Activated CD4-positive, alpha-beta memory T cell treated with anti-CD3 and anti-CD28 coated beads, Interleukin-2, amount 10 ng/mL, durations not matched to agents 7 days and 5 days (primary cell): ENCODE measurements around the gene FOXP2. TPM values are rescaled to one million over a fixed set of nuclear protein-coding genes. Genes with fewer than 3 reads are reported as not detected.
"Not testable (repeated sequence)": the region's sequence is repeated elsewhere in the genome, so short reads cannot be mapped to it uniquely, and the experiment has no call there.

Experiments
- CTCF ChIA-PET: fragments of 350-600 bp; sonication (Branson Sonifier 250); formaldehyde crosslinking; loops from one replicate; lab custom pipeline; 2021; ENCODE audit warnings: antibody characterized with exemption, inconsistent platforms; lab: Charles Lee
- POLR2A ChIA-PET: fragments of 350-600 bp; sonication (Branson Sonifier 250); formaldehyde crosslinking; loops from one replicate; lab custom pipeline; 2021; ENCODE audit warnings: antibody characterized with exemption; lab: Charles Lee
- DNase-seq: peaks from one replicate; pipeline ENCODE4 v3.0.0-alpha.2; 2020
- H3K27ac Mint-ChIP-seq: one replicate; pipeline ENCODE4 v1.8.0; 2021; ENCODE audit warnings: mild to moderate bottlenecking, mixed read lengths
- H3K27me3 Mint-ChIP-seq: one replicate; pipeline ENCODE4 v1.8.0; 2021; ENCODE audit warnings: mixed read lengths
- H3K36me3 Mint-ChIP-seq: one replicate; pipeline ENCODE4 v1.8.0; 2021; ENCODE audit warnings: low read depth, mixed read lengths
- H3K4me1 Mint-ChIP-seq: one replicate; pipeline ENCODE4 v1.8.0; 2021; ENCODE audit warnings: mixed read lengths
- H3K4me3 Mint-ChIP-seq: one replicate; pipeline ENCODE4 v1.8.0; 2021; ENCODE audit warnings: mild to moderate bottlenecking, mixed read lengths
- H3K9me3 Mint-ChIP-seq: one replicate; pipeline ENCODE4 v1.8.0; 2021; ENCODE audit warnings: mixed read lengths
- total RNA-seq, 2 experiments: library from RNA; stranded (reverse); gene quantifications; one replicate each; pipeline ENCODE4 v1.2.3, GENCODE V29; 2021

The FOXP2 gene
- total RNA-seq: not detected

DNA sequence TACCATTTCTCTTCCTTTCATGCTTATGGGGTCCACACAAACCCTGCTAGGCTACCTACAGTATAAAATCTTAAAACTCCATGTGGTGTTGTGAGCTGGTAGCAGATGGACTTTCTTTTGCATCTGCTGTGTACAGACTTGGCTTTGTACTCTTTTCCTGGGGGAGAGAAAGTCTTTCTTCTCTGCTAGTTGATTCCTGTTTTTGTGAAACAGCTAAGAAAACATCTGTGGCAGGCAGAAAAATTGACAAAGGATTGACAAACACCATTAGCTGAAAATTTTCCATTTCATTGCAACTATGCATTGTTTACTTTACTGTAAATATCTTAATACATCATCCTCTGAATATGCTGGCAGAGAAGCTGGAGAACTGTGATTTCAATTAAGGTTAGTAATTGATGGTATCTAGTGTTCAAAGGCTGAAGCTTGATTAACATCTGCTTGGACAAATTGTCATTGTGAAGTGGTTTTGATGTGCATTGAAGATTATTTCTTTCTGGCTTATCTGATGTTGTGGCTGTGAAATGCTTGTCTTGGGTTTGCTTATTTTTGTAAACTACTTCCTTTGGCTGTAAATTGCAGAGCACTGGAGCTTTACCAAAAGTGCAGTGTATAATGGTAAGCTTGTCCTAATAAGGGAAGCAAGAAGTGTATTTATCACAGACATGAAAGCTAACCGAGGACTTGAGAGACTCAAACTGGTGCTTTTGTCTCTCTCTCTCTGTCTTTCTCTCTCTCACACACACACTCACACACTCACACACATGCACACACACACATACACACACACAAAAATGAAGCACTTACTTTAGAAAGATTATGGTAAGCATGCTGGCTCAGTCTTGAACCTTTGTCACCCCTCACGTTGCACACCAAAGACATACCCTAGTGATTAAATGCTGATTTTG is at the start of gene FOXP2:
TSS of gene FOXP2 (plus strand) at position 660 of the 908 bp plus-strand sequence. CDS start 11,697 bp downstream, outside the sequence.
- no peaks in the 10 kb centered on the region for H3K36me3 Mint-ChIP-seq

GRCh38 chr7:114365791-114366190 is 48.8 kb upstream of the FOXP2 start:
- ChIA-PET CTCF (no interaction called here), POLR2A (no interaction called here)
- Mint-ChIP-seq H3K4me3 (no peak overlapping the region), H3K36me3 (no peaks in the 10 kb centered on the region), H3K9me3 (no peaks in the 10 kb centered on the region), H3K27me3 (no peaks in the 10 kb centered on the region), H3K4me1 (no peaks in the 10 kb centered on the region), H3K27ac (no peak overlapping the region)
- DNase-seq: no peak

More for the DNA sequence above, at the start of gene FOXP2:
- DNase-seq: no peak
- H3K9me3 Mint-ChIP-seq: no peaks in the 10 kb centered on the region
- H3K4me1 Mint-ChIP-seq: no peaks in the 10 kb centered on the region
- H3K27ac Mint-ChIP-seq: no peak within 1 kb of the TSS
- ChIA-PET POLR2A (no interaction called here), CTCF (interaction anchor here (1.4 kb wide), 1 partner anchor 15 kb away, joined by 3 read pairs; no protein-coding TSS in a partner anchor)
- no peak within 1 kb of the TSS for H3K4me3 Mint-ChIP-seq
- H3K27me3 Mint-ChIP-seq: peaks cover 6% of the 10 kb centered on the region

GRCh38 chr7:114368492-114368891 is 46.1 kb upstream of the FOXP2 start:
- DNase-seq: no peak
- Mint-ChIP-seq H3K9me3 (no peaks in the 10 kb centered on the region), H3K36me3 (no peaks in the 10 kb centered on the region), H3K4me3 (no peak overlapping the region), H3K27me3 (no peaks in the 10 kb centered on the region), H3K27ac (no peak overlapping the region), H3K4me1 (no peaks in the 10 kb centered on the region)
- CTCF ChIA-PET: no interaction called here
- POLR2A ChIA-PET: no interaction called here

DNA sequence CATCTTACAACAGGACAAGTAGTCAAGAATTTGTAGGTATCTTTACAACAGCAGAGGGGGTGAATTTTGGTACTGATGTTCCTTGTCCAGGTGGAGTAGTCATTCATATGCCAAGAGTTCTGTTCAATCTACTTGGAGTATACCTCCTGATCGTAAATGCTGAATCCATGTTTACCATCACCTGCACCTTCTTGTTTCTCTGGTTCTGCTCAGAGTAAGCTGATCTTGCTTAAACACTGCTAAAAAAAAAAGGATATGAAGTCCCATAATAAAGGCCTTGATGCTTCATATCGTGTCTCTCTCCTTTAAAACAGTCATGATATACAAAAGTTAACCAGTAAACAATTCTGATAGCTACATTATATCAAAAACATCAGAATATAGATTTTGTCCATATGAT is 45.3 kb upstream of the FOXP2 start:
- H3K4me3 Mint-ChIP-seq: no peak overlapping the region

DNA sequence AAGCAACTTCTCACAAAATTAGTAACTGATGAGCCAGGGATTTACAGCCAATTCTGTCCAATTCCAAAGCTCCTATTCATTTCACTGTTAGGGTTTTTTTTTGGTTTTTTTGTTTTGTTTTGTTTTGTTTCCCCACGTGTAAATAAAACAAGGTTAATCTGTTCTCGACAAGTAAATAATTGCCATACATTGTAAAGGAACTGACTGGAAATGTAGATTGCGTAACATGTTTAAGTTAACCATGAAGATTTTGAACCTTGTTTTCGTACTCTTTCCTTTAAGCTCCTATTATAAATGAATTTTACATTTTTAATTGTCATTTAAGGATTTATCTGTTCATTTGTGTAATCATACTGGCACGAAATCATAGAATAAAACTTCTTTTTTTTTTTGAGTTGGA is 42.0 kb upstream of the FOXP2 start:
- H3K27me3 Mint-ChIP-seq: no peaks in the 10 kb centered on the region

More for the DNA sequence above, 45.3 kb upstream of the FOXP2 start:
- no peak for DNase-seq
- no peaks in the 10 kb centered on the region for H3K9me3 Mint-ChIP-seq
- no peaks in the 10 kb centered on the region for H3K27me3 Mint-ChIP-seq
- no peaks in the 10 kb centered on the region for H3K36me3 Mint-ChIP-seq
- H3K27ac Mint-ChIP-seq: no peak overlapping the region
- POLR2A ChIA-PET: no interaction called here
- H3K4me1 Mint-ChIP-seq: no peaks in the 10 kb centered on the region
- CTCF ChIA-PET: no interaction called here

GRCh38 chr7:114375907-114376306 is 38.7 kb upstream of the FOXP2 start:
- H3K36me3 Mint-ChIP-seq: no peaks in the 10 kb centered on the region
- ChIA-PET POLR2A (no interaction called here), CTCF (no interaction called here)

More for the DNA sequence above, 42.0 kb upstream of the FOXP2 start:
- Mint-ChIP-seq H3K27ac (no peak overlapping the region), H3K4me3 (no peak overlapping the region), H3K9me3 (no peaks in the 10 kb centered on the region), H3K36me3 (no peaks in the 10 kb centered on the region), H3K4me1 (no peaks in the 10 kb centered on the region)
- POLR2A ChIA-PET: no interaction called here
- CTCF ChIA-PET: no interaction called here
- DNase-seq: no peak

GRCh38 chr7:114383946-114384345 is 30.7 kb upstream of the FOXP2 start:
- POLR2A ChIA-PET: not testable (repeated sequence)

More at GRCh38 chr7:114375907-114376306, 38.7 kb upstream of the FOXP2 start:
- Mint-ChIP-seq H3K27ac (no peak overlapping the region), H3K9me3 (no peaks in the 10 kb centered on the region), H3K4me1 (no peaks in the 10 kb centered on the region), H3K4me3 (no peak overlapping the region), H3K27me3 (no peaks in the 10 kb centered on the region)
- no peak for DNase-seq

GRCh38 chr7:114384346-114384745 is 30.3 kb upstream of the FOXP2 start:
- H3K36me3 Mint-ChIP-seq, POLR2A ChIA-PET, DNase-seq, H3K4me1 Mint-ChIP-seq, H3K9me3 Mint-ChIP-seq, H3K27me3 Mint-ChIP-seq, H3K4me3 Mint-ChIP-seq, CTCF ChIA-PET, H3K27ac Mint-ChIP-seq: not testable (repeated sequence)

More at GRCh38 chr7:114383946-114384345, 30.7 kb upstream of the FOXP2 start:
- CTCF ChIA-PET, H3K4me1 Mint-ChIP-seq, H3K9me3 Mint-ChIP-seq, DNase-seq, H3K4me3 Mint-ChIP-seq, H3K27ac Mint-ChIP-seq, H3K27me3 Mint-ChIP-seq, H3K36me3 Mint-ChIP-seq: not testable (repeated sequence)

DNA sequence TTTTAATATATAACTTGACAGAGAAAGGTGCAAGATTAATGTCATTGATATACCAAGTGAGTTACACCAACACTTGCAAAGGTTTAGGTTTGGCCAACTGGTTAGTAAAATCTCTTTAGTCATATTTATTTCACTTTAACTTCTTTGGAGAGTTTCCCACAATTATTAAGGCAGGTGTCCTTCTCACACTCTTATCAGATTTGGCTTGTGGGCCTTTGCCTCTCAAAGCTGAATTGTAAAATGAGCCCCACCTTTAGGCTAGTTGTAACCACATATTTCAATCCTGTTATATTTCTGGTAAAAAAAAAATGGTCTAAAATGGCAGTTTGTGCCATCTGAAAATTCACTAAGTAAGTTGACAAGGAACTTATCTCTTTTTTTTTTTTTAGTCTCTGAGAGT is 26.6 kb upstream of the FOXP2 start:
- ChIA-PET POLR2A (no interaction called here), CTCF (no interaction called here)
- Mint-ChIP-seq H3K27me3 (peaks cover 2% of the 10 kb centered on the region), H3K4me1 (no peaks in the 10 kb centered on the region), H3K4me3 (no peak overlapping the region), H3K36me3 (no peaks in the 10 kb centered on the region), H3K9me3 (no peaks in the 10 kb centered on the region), H3K27ac (no peak overlapping the region)
- no peak for DNase-seq

GRCh38 chr7:114392686-114393085 is 21.9 kb upstream of the FOXP2 start:
- Mint-ChIP-seq H3K36me3 (no peaks in the 10 kb centered on the region), H3K27me3 (no peaks in the 10 kb centered on the region), H3K4me3 (no peak overlapping the region), H3K27ac (no peak overlapping the region), H3K9me3 (no peaks in the 10 kb centered on the region), H3K4me1 (no peaks in the 10 kb centered on the region)
- no peak for DNase-seq
- ChIA-PET CTCF (no interaction called here), POLR2A (no interaction called here)

- H3K27ac Mint-ChIP-seq: no peak overlapping the region
Observed at GRCh38 chr7:114402876-114403635, 11.6 kb upstream of the FOXP2 start.

DNA sequence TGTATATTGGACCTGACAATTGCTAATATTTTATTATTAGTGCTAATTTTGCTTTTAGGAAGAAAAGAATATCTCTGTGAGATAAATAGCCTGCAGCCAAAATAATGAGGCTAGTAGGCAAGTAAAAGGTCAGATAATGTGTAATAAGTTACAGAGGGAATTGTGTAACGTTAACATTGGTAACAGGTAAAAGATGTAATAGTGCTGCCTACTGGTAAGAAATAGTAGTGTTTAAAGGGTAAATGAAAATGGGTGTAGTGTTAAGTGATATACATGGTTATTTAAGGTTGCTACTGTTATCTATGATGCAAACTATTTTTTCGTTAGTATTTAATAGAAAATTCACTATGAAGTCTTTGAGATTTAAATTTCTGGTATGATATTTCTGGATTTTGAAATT is 9.2 kb upstream of the FOXP2 start:
- no peaks in the 10 kb centered on the region for H3K4me1 Mint-ChIP-seq
- CTCF ChIA-PET: no interaction called here
- H3K36me3 Mint-ChIP-seq: no peaks in the 10 kb centered on the region
- no peaks in the 10 kb centered on the region for H3K9me3 Mint-ChIP-seq
- no peaks in the 10 kb centered on the region for H3K27me3 Mint-ChIP-seq
- POLR2A ChIA-PET: no interaction called here
- H3K27ac Mint-ChIP-seq: no peak overlapping the region
- DNase-seq: no peak
- H3K4me3 Mint-ChIP-seq: no peak overlapping the region

More at GRCh38 chr7:114402876-114403635, 11.6 kb upstream of the FOXP2 start:
- Mint-ChIP-seq H3K9me3 (no peaks in the 10 kb centered on the region), H3K36me3 (no peaks in the 10 kb centered on the region), H3K4me1 (no peaks in the 10 kb centered on the region), H3K27me3 (no peaks in the 10 kb centered on the region), H3K4me3 (no peak overlapping the region)
- ChIA-PET CTCF (no interaction called here), POLR2A (no interaction called here)
- DNase-seq: no peak

DNA sequence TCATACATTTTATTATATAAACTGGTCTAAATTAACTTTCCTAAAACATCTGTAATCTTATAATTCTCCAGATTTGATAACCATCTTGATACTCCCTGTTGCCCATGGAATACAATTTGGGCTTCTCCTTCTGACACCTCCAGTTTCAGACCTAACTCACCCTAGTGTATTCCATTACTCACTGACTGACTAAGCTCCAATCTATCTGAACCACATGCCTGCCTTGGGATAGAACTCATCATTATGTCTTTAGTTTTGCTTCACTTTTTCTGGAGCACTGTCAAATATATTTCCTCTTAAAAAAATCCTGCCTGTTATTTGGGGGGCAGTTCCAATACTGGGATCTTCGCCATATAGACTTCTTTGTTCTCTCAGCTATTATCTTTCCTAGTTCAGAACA is 4.9 kb upstream of the FOXP2 start:
- ChIA-PET CTCF (no interaction called here), POLR2A (no interaction called here)
- H3K4me3 Mint-ChIP-seq: no peak overlapping the region

More for the DNA sequence above, 4.9 kb upstream of the FOXP2 start:
- Mint-ChIP-seq H3K9me3 (no peaks in the 10 kb centered on the region), H3K36me3 (no peaks in the 10 kb centered on the region), H3K27me3 (peaks cover 2% of the 10 kb centered on the region), H3K27ac (no peak overlapping the region), H3K4me1 (no peaks in the 10 kb centered on the region)
- no peak for DNase-seq
